Cardiac muscle cell (in vitro differentiated cells and primary cell): ENCODE measurements around the gene ARL5A. TPM values are rescaled to one million over a fixed set of nuclear protein-coding genes. Genes with fewer than 3 reads are reported as not detected.

Experiments
- DNase-seq, 2 donors: peaks; one replicate each; pipeline versions ENCODE4 v3.0.0 to v3.0.0-alpha.2; 2010 to 2017; ENCODE audit warnings: low read depth in 1 of 2, low spot score in 1 of 2
- H3K27ac ChIP-seq: fragments of 200-600 bp; sonication (generic); 2 replicates; pipeline ENCODE4 v1.5.1; 2016
- H3K27me3 ChIP-seq: fragments of 200-600 bp; sonication (generic); 2 replicates; pipeline ENCODE4 v1.6.0; 2016; ENCODE audit warnings: control low read depth
- H3K36me3 ChIP-seq: fragments of 200-600 bp; sonication (generic); 2 replicates; pipeline ENCODE4 v1.5.1; 2016; ENCODE audit warnings: control low read depth
- H3K4me1 ChIP-seq: fragments of 200-600 bp; sonication (generic); 2 replicates; pipeline ENCODE4 v1.8.1; 2017; ENCODE audit warnings: low read depth, mild to moderate bottlenecking, mixed run types
- H3K4me3 ChIP-seq: fragments of 200-600 bp; sonication (generic); 2 replicates; pipeline ENCODE4 v1.5.1; 2016; ENCODE audit warnings: mild to moderate bottlenecking
- H3K9me3 ChIP-seq: fragments of 200-600 bp; sonication (generic); 2 replicates; pipeline ENCODE4 v1.5.1; 2017; ENCODE audit warnings: low read depth, mild to moderate bottlenecking, control low read depth
- CTCF ChIP-seq: IDR thresholded peaks from 2 replicates; pipeline ENCODE4 v1.5.1; 2012; ENCODE audit warnings: low read depth, mild to moderate bottlenecking, low read length
- polyA plus RNA-seq: library from polyadenylated mRNA; unstranded; fragments of >200 nt; fragmentation: Nextera tagmentation; extraction: Ambion mirVana; gene quantifications from 2 replicates; pipeline ENCODE4 v1.2.1, GENCODE V29; 2016
- total RNA-seq: library from RNA; depleted of rRNA; stranded (reverse); fragments of >200 nt; gene quantifications from 2 replicates; pipeline ENCODE4 v1.2.3, GENCODE V29; 2016

Gene ARL5A
- total and polyA plus RNA-seq, 2 experiments from 2014 or later: 26.7 to 48.0 TPM

DNA sequence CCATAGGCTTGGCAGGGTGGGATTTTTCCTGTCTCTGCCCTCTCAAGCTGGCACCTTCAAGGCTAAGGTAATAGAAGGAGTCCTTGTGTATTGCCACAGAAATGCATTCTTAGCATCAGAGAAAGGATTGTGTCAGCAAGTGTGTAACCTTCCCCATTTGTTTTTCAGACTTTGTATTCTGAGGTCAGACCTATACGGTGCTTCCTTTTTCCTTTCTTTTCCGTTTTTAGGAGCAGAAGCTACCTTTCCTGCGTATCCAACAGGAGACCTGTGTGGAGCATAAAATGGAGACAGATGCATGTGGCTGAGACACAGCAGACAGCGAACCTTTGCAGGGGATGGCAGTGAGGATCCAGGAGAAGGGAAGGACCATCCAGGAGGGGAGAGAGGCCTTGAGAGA is 46.6 kb downstream of the ARL5A start:
- Histone ChIP-seq H3K4me3 (no peak overlapping the region), H3K27me3 (no peaks in the 10 kb centered on the region), H3K9me3 (no peaks in the 10 kb centered on the region), H3K36me3 (peaks cover 5% of the 10 kb centered on the region), H3K27ac (no peak overlapping the region), H3K4me1 (no peaks in the 10 kb centered on the region)
- TF ChIP-seq CTCF: no peak
- no peak for DNase-seq

- no peak overlapping the region for H3K27ac ChIP-seq
- H3K27me3 ChIP-seq: no peaks in the 10 kb centered on the region
- no peak for TF ChIP-seq CTCF
- no peak overlapping the region for H3K4me3 ChIP-seq
- no peaks in the 10 kb centered on the region for H3K4me1 ChIP-seq
- no peak for DNase-seq
- no peaks in the 10 kb centered on the region for H3K9me3 ChIP-seq
- peaks cover 12% of the 10 kb centered on the region for H3K36me3 ChIP-seq
Observed at GRCh38 chr2:151780938-151781337, 47.3 kb downstream of the ARL5A start.

GRCh38 chr2:151777935-151778334 is 50.3 kb downstream of the ARL5A start:
- H3K4me3 ChIP-seq: no peak overlapping the region
- no peaks in the 10 kb centered on the region for H3K27me3 ChIP-seq
- no peak for DNase-seq
- no peaks in the 10 kb centered on the region for H3K4me1 ChIP-seq
- TF ChIP-seq CTCF: no peak
- H3K9me3 ChIP-seq: no peaks in the 10 kb centered on the region
- H3K27ac ChIP-seq: no peak overlapping the region
- H3K36me3 ChIP-seq: peaks cover 13% of the 10 kb centered on the region

DNA sequence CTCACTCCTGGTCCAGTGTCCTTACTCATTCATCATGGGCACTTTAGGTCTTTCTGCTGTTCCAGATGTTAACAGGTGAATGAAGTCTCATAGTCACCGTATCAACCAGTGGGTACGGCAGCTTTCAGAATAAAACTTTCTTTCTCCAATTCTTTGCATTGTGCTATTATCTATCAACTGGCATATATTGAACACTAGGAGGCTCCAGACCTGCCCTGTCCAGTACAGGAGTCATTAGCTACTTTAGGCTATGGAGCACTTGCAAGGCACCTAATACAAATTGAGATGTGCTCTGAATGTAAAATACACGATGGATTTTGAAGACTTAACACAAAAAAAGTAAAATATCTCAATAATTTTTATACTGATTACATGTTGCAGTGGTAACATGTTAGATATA is 50.7 kb downstream of the ARL5A start:
- no peak for DNase-seq
- H3K4me1 ChIP-seq: no peaks in the 10 kb centered on the region

DNA sequence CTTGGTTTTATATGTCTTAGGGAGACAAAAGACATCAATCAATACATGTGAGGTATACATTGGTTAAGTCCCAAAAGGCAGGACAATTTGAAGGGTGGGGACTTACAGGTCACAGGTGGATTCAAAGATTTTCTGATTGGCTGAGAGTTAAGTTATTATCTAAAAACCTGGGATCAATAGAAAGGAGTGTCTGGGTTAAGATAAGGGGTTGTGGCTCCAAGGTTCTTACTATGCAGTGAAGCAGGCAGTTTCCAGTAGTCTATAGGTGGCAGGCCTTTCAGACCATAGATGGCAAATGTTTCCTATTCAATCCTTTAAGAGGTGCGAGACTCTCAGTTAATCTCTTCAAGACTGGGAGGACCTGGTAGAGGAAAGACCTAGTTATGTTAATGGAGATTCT is 51.9 kb downstream of the ARL5A start:
- no peaks in the 10 kb centered on the region for H3K27me3 ChIP-seq
- no peaks in the 10 kb centered on the region for H3K4me1 ChIP-seq
- TF ChIP-seq CTCF: no peak
- no peak for DNase-seq
- H3K27ac ChIP-seq: no peak overlapping the region
- no peak overlapping the region for H3K4me3 ChIP-seq
- no peaks in the 10 kb centered on the region for H3K9me3 ChIP-seq
- H3K36me3 ChIP-seq: peaks cover 9% of the 10 kb centered on the region

More for the DNA sequence above, 50.7 kb downstream of the ARL5A start:
- Histone ChIP-seq H3K27me3 (no peaks in the 10 kb centered on the region), H3K9me3 (no peaks in the 10 kb centered on the region), H3K36me3 (peaks cover 13% of the 10 kb centered on the region), H3K27ac (no peak overlapping the region), H3K4me3 (no peak overlapping the region)
- peak; percentile 18 for TF ChIP-seq CTCF
